NK-92 treated with Interleukin-12 subunit alpha and Interleukin-12 subunit beta, amount 100 ng/mL, for 24 hours (cell line): ENCODE results near the gene CRPPA.
"Not testable (repeated sequence)": the region's sequence is repeated elsewhere in the genome, so short reads cannot be mapped to it uniquely, and the experiment has no call there.

Experiments
- DNase-seq: peaks from one replicate; lab custom pipeline; 2025; lab: John Stamatoyannopoulos, UW

Gene CRPPA

DNA sequence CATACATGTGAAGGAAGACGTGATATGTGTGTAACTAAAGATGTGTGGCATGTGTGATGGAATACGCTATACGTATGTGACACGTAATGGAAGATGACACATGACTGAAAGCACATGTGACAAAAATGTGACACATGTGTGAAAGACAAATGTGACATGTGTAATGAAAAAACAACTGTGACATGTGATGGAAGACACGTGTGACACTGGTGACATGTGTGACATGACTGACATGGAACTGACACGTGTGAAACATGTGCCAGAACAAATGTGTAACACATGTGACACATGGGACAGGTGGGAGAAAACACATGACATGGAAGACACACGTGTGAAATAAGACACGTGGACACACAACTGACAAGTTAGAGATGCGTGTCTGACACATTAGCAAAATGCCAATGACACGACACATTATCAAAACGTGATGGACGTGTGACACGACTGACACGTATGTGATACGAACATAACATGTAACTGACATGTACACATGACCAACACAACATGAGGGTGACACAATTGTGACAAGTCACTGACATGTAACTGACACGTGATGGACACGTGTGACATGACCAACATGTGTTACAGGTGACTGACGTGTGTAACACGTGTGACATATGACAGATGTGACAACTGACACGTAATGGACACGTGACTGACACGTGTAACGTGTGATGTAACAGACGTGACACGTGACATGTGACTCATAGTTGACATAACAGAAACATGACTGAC is 24.4 kb downstream of the CRPPA start:
- DNase-seq: no peak

DNA sequence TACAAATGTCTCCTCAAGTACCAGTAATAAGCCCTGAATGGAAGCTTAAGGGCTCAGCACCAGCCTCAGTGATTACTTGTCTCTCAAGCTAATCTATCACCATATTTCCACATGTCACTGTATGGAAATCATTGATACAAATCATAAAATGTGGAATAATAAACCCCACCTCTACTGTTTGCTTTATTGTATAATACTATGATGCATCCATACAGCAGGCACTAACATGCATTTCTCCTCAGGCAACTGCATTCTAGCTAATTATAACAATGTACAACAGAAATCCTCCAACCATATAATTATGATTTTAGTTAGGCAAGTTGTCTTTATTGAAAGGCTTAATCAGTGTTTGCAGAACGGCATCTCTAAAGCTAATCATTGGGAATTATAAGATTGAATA is 26.2 kb downstream of the CRPPA start:
- no peak for DNase-seq

DNA sequence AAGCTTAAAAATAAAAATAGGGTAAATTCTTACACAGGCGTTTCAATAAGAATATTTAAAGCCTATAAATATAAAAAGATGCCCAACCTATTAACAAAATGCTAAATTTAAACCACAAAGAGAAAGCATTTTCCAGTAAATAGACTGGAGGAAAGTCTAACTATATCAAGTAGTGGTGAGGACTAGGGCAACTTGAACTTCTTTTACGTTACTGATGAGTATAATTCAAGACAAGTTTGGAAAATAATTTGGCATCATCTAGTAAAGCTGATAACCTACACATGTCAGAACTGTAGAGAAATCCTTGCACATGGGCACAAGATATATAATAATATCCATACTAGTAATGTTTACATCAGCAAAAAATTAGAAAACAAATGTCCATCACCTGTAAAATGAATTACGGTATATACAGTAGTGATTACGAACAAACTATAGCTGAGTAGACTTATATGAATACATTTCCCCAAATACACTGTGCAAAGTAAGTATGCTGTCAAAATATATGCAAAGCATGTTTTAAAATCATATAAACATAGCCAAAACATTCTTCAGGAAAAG is 27.4 kb downstream of the CRPPA start:
- no peak for DNase-seq

DNA sequence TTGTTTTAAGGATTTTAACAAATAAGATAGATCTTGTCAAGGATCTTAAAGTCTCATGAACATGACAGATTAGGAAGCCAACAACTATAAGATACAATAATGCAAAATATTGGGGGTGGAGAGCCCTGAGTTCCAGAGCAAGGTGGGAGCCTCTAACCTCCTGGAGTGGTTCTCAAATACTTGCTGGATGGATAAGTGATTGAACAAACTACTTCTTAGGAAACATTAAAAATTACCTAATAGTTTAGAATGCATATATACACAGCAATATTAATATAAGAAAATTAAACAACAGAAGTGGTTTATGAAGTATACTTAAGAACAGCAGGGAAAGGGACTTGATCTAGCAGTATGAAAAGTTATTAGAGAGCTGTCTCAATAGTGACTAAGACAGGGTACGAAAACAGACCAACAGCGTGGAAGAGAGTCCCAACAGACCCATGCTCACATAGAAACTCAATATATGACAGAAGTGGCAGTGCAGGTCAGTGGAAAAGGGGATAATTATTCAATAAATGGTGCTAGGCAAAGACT is 28.3 kb downstream of the CRPPA start:
- no peak for DNase-seq

DNA sequence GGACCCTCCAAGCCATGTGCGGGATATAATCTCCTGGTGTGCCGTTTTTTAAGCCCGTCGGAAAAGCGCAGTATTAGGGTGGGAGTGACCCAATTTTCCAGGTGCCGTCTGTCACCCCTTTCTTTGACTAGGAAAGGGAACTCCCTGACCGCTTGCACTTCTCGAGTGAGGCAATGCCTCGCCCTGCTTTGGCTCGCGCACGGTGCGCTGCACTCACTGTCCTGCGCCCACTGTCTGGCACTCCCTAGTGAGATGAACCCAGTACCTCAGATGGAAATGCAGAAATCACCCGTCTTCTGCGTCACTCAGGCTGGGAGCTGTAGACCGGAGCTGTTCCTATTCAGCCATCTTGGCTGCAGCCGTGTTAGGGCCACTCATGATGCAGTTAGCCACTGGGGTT is 37.6 kb downstream of the CRPPA start:
- not testable (repeated sequence) for DNase-seq

DNA sequence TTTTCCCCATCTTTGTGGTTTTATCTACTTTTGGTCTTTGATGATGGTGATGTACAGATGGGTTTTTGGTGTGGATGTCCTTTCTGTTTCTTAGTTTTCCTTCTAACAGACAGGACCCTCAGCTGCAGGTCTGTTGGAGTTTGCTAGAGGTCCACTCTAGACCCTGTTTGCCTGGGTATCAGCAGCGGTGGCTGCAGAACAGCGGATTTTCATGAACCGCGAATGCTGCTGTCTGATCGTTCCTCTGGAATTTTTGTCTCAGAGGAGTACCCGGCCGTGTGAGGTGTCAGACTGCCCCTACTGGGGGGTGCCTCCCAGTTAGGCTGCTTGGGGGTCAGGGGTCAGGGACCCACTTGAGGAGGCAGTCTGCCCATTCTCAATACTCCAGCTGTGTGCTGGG is 38.2 kb downstream of the CRPPA start:
- not testable (repeated sequence) for DNase-seq
